ENCODE measurements around the gene PTPRO. TPM values are rescaled to one million over a fixed set of nuclear protein-coding genes. Genes with fewer than 3 reads are reported as not detected.

Gene PTPRO
- total RNA-seq (2014; rRNA removed; shearing (Covaris generic)), result 1.4 and 5.2 TPM in 2 replicates

GRCh38 chr12:15322164-15323061 lies at the start of gene PTPRO:
Gene PTPRO (plus strand): TSS chr12:15322508.

Other genes starting within 250 kb of the PTPRO start
- 0.05 and 0.08 TPM in 2 replicates for gene RERG, start 101.1 kb upstream of the PTPRO start, total RNA-seq (2014; rRNA removed; shearing (Covaris generic))